WTC11 (cell line): Measurements from ENCODE around the gene SLC9A9. TPM values are rescaled to one million over a fixed set of nuclear protein-coding genes. Genes with fewer than 3 reads are reported as not detected.

Source experiments
- ATAC-seq: fragments of 200-7000 bp; cut with Tn5 transposase; 2 replicates; pipeline ENCODE4 v1.10.0; 2021; ENCODE audit warnings: mild to moderate bottlenecking, moderate library complexity
- CTCF ChIA-PET: fragments of 300-600 bp; sonication (Branson Sonifier 250); formaldehyde crosslinking; loops from one replicate; lab custom pipeline; 2021; ENCODE audit warnings: antibody characterized with exemption; lab: Charles Lee
- POLR2A ChIA-PET: fragments of 350-600 bp; sonication (Branson Sonifier 250); formaldehyde crosslinking; loops from one replicate; lab custom pipeline; 2021; ENCODE audit warnings: antibody characterized with exemption; lab: Charles Lee
- DNase-seq: peaks from one replicate; pipeline ENCODE4 v3.0.0; 2021; ENCODE audit warnings: low spot score
- H3K27ac Mint-ChIP-seq: 2 replicates; pipeline ENCODE4 v1.8.0; 2021; ENCODE audit warnings: mixed read lengths
- H3K27me3 Mint-ChIP-seq: 2 replicates; pipeline ENCODE4 v1.8.0; 2021; ENCODE audit warnings: low read depth, mild to moderate bottlenecking, moderate library complexity, mixed read lengths
- H3K36me3 Mint-ChIP-seq: 2 replicates; pipeline ENCODE4 v1.8.0; 2021; ENCODE audit warnings: mixed read lengths
- H3K4me1 Mint-ChIP-seq: 2 replicates; pipeline ENCODE4 v1.8.0; 2022; ENCODE audit warnings: mixed read lengths
- H3K4me3 Mint-ChIP-seq: 2 replicates; pipeline ENCODE4 v1.8.0; 2021; ENCODE audit warnings: mild to moderate bottlenecking, moderate library complexity, mixed read lengths
- H3K9me3 Mint-ChIP-seq: 2 replicates; pipeline ENCODE4 v1.8.0; 2021; ENCODE audit warnings: mixed read lengths
- AFF4 ChIP-seq: sonication (generic); formaldehyde crosslinking; IDR thresholded peaks from 2 replicates; pipeline ENCODE4 v1.8.1; 2023; ENCODE audit warnings: mild to moderate bottlenecking, missing genetic modification reagents, borderline replicate concordance
- ARID4B ChIP-seq: sonication (generic); formaldehyde crosslinking; IDR thresholded peaks from 2 replicates; pipeline ENCODE4 v1.8.0; 2023; ENCODE audit warnings: missing genetic modification reagents, mild to moderate bottlenecking, borderline replicate concordance
- CREM ChIP-seq: sonication (generic); formaldehyde crosslinking; IDR thresholded peaks from 2 replicates; pipeline ENCODE4 v1.8.1; 2022; ENCODE audit warnings: mild to moderate bottlenecking, missing genetic modification reagents, moderate library complexity
- ELF4 ChIP-seq: sonication (generic); formaldehyde crosslinking; IDR thresholded peaks from 2 replicates; pipeline ENCODE4 v1.8.1; 2022; ENCODE audit warnings: low read depth, mild to moderate bottlenecking, moderate library complexity, missing genetic modification reagents
- ESRRA ChIP-seq: sonication (generic); formaldehyde crosslinking; IDR thresholded peaks from 2 replicates; pipeline ENCODE4 v1.8.1; 2022; ENCODE audit warnings: mild to moderate bottlenecking, missing genetic modification reagents, borderline replicate concordance
- FOXK1 ChIP-seq: sonication (generic); formaldehyde crosslinking; IDR thresholded peaks from 2 replicates; pipeline ENCODE4 v1.8.0; 2022; ENCODE audit warnings: mild to moderate bottlenecking, moderate library complexity, missing genetic modification reagents
- HMGA2 ChIP-seq: fragments of 250-450 bp; sonication (Bioruptor Pico); IDR thresholded peaks from 2 replicates; pipeline ENCODE4 v1.4.0; 2021; ENCODE audit warnings: mild to moderate bottlenecking, moderate library complexity
- JUN ChIP-seq: sonication (generic); formaldehyde crosslinking; IDR thresholded peaks from 2 replicates; pipeline ENCODE4 v1.8.0; 2023; ENCODE audit warnings: mild to moderate bottlenecking, missing genetic modification reagents
- NFE2L1 ChIP-seq: sonication (generic); formaldehyde crosslinking; IDR thresholded peaks from 2 replicates; pipeline ENCODE4 v1.8.1; 2023; ENCODE audit warnings: missing genetic modification reagents
- PRRX2 ChIP-seq: fragments of 250-450 bp; sonication (Bioruptor Pico); IDR thresholded peaks from 2 replicates; pipeline ENCODE4 v1.8.0; 2021; ENCODE audit warnings: mild to moderate bottlenecking
- SOX15 ChIP-seq: fragments of 250-450 bp; sonication (Bioruptor Pico); IDR thresholded peaks from 2 replicates; pipeline ENCODE4 v1.9.0; 2021; ENCODE audit warnings: mild to moderate bottlenecking
- TEAD1 ChIP-seq: sonication (generic); formaldehyde crosslinking; IDR thresholded peaks from 2 replicates; pipeline ENCODE4 v1.8.0; 2022; ENCODE audit warnings: mild to moderate bottlenecking, missing genetic modification reagents
- TP53 ChIP-seq: sonication (generic); formaldehyde crosslinking; IDR thresholded peaks from 2 replicates; pipeline ENCODE4 v1.8.1; 2023; ENCODE audit warnings: mild to moderate bottlenecking, missing genetic modification reagents
- ZNF396 ChIP-seq: fragments of 250-450 bp; sonication (Bioruptor Pico); IDR thresholded peaks from 2 replicates; pipeline ENCODE4 v1.8.0; 2021; ENCODE audit warnings: mild to moderate bottlenecking, moderate library complexity, borderline replicate concordance
- ZNF416 ChIP-seq: fragments of 250-450 bp; sonication (Bioruptor Pico); IDR thresholded peaks from 2 replicates; pipeline ENCODE4 v1.9.0; 2021; ENCODE audit warnings: mild to moderate bottlenecking, inconsistent platforms
- ZNF423 ChIP-seq: fragments of 250-450 bp; sonication (Bioruptor Pico); IDR thresholded peaks from 2 replicates; pipeline ENCODE4 v2.1.2; 2022; ENCODE audit warnings: mild to moderate bottlenecking, moderate library complexity
- ZNF425 ChIP-seq: fragments of 250-450 bp; sonication (Bioruptor Pico); conservative IDR thresholded peaks from 2 replicates; pipeline ENCODE4 v1.9.0; 2021; ENCODE audit warnings: mild to moderate bottlenecking
- ZSCAN18 ChIP-seq: fragments of 250-450 bp; sonication (Bioruptor Pico); IDR thresholded peaks from 2 replicates; pipeline ENCODE4 v2.1.2; 2022; ENCODE audit warnings: mild to moderate bottlenecking, moderate library complexity
- total RNA-seq: library from RNA; stranded (reverse); gene quantifications from 3 replicates; pipeline ENCODE4 v1.2.3, GENCODE V29; 2021
- TF ChIP-seq, protein P1 (sequence below): sonication (generic); formaldehyde crosslinking; IDR thresholded peaks from 2 replicates; pipeline ENCODE4 v1.8.0; 2023; ENCODE audit warnings: mild to moderate bottlenecking, missing genetic modification reagents
- TF ChIP-seq, protein P2 (sequence below): sonication (generic); formaldehyde crosslinking; IDR thresholded peaks from 2 replicates; pipeline ENCODE4 v1.8.1; 2022; ENCODE audit warnings: low read depth, missing genetic modification reagents, borderline replicate concordance

SLC9A9 gene
- total RNA-seq, 1 experiment from 2014 or later = 1.2 TPM

DNA sequence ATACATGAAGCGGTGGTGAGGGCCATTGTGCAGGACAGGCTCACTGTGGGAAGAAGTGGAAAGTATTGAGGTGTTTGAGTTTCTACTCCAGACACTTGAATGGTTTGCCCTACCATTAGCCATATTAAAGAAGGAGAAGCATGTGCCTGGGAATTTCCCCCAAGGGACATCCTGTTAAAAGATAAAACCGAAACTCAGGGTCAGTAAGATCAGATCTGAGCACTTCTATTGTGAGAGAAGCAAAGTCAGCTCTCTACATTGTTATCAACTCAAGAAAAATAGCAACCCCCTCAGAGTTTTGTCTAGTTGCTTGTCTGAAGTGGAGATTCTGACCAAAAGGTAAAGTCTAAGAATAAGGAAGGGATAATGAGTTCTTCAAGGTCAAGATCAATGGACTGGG lies 458.9 kb downstream of the SLC9A9 start (continued):
- TF ChIP-seq, protein P1, sequence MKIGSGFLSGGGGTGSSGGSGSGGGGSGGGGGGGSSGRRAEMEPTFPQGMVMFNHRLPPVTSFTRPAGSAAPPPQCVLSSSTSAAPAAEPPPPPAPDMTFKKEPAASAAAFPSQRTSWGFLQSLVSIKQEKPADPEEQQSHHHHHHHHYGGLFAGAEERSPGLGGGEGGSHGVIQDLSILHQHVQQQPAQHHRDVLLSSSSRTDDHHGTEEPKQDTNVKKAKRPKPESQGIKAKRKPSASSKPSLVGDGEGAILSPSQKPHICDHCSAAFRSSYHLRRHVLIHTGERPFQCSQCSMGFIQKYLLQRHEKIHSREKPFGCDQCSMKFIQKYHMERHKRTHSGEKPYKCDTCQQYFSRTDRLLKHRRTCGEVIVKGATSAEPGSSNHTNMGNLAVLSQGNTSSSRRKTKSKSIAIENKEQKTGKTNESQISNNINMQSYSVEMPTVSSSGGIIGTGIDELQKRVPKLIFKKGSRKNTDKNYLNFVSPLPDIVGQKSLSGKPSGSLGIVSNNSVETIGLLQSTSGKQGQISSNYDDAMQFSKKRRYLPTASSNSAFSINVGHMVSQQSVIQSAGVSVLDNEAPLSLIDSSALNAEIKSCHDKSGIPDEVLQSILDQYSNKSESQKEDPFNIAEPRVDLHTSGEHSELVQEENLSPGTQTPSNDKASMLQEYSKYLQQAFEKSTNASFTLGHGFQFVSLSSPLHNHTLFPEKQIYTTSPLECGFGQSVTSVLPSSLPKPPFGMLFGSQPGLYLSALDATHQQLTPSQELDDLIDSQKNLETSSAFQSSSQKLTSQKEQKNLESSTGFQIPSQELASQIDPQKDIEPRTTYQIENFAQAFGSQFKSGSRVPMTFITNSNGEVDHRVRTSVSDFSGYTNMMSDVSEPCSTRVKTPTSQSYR = no peak
- TF ChIP-seq ZNF423 (CRISPR knock-in tag) (no peak), ZSCAN18 (CRISPR knock-in tag) (no peak), HMGA2 (CRISPR knock-in tag) (no peak), TP53 (CRISPR knock-in tag) (no peak), SOX15 (CRISPR knock-in tag) (no peak), NFE2L1 (no peak), ZNF396 (CRISPR knock-in tag) (no peak), FOXK1 (CRISPR knock-in tag) (no peak), ARID4B (CRISPR knock-in tag) (no peak), ELF4 (no peak), ESRRA (CRISPR knock-in tag) (no peak), AFF4 (CRISPR knock-in tag) (no peak), PRRX2 (CRISPR knock-in tag) (no peak), CREM (CRISPR knock-in tag) (no peak)

DNA sequence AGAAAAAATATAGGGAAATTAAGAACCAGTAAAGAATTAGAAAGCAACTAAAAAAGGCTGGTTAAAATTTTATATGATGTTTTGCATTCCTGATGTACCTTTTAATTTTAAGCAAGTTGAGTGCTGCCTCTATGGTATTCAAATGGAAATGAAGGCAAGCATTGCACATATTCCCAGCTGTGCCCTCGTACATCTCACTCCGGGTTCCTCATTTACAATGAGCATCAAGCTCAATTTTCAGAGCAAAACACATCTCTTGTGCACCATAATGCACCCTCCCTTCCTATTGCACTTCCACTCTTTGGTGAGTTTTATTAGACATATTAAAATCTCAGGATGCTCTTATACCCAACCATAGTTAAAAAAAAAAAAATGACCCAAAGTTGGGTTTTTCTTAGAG lies 460.8 kb downstream of the SLC9A9 start:
- Mint-ChIP-seq H3K36me3 (peaks cover 14% of the 10 kb centered on the region), H3K4me1 (peaks cover 15% of the 10 kb centered on the region), H3K4me3 (no peak overlapping the region), H3K9me3 (peaks cover 17% of the 10 kb centered on the region), H3K27me3 (no peaks in the 10 kb centered on the region; the same call in 1 of the 2 replicates), H3K27ac (no peak overlapping the region)
- ChIA-PET POLR2A (no interaction called here), CTCF (no interaction called here)
- ATAC-seq = no peak
- DNase-seq = no peak
- TF ChIP-seq ZNF416 (no peak), JUN (no peak), ZNF425 (CRISPR knock-in tag) (no peak), TEAD1 (CRISPR knock-in tag) (no peak), TP53 (CRISPR knock-in tag) (no peak)
- TF ChIP-seq, protein P2, sequence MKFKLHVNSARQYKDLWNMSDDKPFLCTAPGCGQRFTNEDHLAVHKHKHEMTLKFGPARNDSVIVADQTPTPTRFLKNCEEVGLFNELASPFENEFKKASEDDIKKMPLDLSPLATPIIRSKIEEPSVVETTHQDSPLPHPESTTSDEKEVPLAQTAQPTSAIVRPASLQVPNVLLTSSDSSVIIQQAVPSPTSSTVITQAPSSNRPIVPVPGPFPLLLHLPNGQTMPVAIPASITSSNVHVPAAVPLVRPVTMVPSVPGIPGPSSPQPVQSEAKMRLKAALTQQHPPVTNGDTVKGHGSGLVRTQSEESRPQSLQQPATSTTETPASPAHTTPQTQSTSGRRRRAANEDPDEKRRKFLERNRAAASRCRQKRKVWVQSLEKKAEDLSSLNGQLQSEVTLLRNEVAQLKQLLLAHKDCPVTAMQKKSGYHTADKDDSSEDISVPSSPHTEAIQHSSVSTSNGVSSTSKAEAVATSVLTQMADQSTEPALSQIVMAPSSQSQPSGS (CRISPR knock-in tag) = no peak
